Measurements from ENCODE around the gene RTP5.

DNA sequence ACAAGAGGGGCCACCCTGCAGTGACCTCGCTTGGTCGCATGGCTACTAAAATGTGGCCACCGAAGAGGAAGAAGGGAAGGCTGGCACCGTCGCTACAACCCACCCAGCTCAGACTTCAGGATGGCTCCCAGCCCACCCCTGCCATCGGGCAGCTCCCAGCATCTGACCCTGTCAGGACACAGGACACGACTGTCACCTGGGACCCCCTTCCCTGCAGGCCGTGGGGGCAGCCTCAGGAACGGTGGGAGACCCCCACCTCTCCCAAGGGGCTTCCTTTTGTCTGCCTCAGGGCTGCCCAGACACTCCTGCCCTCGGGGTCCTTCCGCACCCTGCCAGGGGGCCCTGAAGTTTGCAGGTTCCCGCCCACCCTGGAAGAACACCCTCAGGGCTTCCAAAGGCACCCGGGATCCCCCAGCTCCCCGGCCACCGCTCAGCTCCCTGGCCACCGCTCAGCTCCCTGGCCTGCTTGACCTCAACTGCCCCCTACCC is 7.7 kb downstream of the RTP5 start:
- TF ChIP-seq, protein P1, sequence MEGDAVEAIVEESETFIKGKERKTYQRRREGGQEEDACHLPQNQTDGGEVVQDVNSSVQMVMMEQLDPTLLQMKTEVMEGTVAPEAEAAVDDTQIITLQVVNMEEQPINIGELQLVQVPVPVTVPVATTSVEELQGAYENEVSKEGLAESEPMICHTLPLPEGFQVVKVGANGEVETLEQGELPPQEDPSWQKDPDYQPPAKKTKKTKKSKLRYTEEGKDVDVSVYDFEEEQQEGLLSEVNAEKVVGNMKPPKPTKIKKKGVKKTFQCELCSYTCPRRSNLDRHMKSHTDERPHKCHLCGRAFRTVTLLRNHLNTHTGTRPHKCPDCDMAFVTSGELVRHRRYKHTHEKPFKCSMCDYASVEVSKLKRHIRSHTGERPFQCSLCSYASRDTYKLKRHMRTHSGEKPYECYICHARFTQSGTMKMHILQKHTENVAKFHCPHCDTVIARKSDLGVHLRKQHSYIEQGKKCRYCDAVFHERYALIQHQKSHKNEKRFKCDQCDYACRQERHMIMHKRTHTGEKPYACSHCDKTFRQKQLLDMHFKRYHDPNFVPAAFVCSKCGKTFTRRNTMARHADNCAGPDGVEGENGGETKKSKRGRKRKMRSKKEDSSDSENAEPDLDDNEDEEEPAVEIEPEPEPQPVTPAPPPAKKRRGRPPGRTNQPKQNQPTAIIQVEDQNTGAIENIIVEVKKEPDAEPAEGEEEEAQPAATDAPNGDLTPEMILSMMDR (IDR thresholded peaks at IDR 0.05): no peak
- no peak for TF ChIP-seq POLR2A (IDR thresholded peaks at IDR 0.05)

Measured in breast epithelium (tissue), 3 donors.